Left lobe of liver (tissue), 2 donors: Measurements from ENCODE around the gene PTGIR. TPM values are rescaled to one million over a fixed set of nuclear protein-coding genes. Genes with fewer than 3 reads are reported as not detected.

Experiments
- ATAC-seq: fragments of 200-7000 bp; cut with Tn5 transposase; one replicate; pipeline ENCODE4 v1.9.1; 2020; ENCODE audit warnings: mild to moderate bottlenecking, moderate library complexity
- DNase-seq: peaks from one replicate; pipeline ENCODE4 v3.0.0-alpha.2; 2020; ENCODE audit warnings: low spot score
- total RNA-seq: library from RNA; stranded (reverse); gene quantifications from one replicate; pipeline ENCODE4 v1.2.1, GENCODE V29; 2021
- donor health status: DM: no; HTN: no; CAD: no; lungs with moderate emphysema.
- donor health status: DM: no; HTN: yes; CAD: no.

Gene PTGIR, protein sequence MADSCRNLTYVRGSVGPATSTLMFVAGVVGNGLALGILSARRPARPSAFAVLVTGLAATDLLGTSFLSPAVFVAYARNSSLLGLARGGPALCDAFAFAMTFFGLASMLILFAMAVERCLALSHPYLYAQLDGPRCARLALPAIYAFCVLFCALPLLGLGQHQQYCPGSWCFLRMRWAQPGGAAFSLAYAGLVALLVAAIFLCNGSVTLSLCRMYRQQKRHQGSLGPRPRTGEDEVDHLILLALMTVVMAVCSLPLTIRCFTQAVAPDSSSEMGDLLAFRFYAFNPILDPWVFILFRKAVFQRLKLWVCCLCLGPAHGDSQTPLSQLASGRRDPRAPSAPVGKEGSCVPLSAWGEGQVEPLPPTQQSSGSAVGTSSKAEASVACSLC
- total RNA-seq: 3.0 TPM

DNA sequence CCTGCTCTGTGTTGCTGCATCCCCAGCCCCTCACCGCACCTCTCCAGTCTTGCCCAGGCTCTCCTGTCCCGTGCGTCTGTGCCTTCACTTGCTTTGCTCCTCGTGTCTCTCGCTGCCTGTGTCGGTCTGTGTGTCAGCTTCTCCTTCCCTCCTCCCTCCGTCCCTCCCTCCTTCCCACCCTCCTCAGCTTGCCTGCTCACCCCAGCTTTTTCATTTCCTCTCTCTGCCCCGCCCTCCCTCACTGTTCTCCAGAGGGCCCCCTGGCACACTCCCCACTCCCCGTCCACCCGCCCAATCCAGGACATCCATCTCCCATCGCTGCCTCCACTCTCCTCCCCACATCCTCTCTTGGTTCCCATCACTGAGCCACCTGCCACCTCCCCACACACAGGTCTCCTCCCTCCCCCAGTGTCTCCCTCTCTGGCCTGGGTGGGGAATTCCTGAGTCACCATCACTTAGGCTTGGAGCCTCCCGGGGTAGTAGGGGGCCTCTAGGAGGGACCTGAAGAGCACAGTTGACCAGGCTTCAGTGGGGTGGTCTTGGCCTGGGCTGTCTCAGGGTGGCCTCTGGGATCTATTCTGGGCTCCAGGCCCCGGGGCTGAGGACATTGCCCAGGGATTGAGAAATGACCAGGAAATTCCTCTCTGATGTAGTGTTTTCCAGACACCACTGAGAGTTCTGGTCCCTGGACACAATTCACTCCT lies at the start of gene PTGIR:
Gene PTGIR (minus strand): TSS at position 132 of the 704 bp plus-strand sequence. CDS start 864 bp downstream, outside the sequence.
- no peak for DNase-seq
- peak; percentile 43 for ATAC-seq

DNA sequence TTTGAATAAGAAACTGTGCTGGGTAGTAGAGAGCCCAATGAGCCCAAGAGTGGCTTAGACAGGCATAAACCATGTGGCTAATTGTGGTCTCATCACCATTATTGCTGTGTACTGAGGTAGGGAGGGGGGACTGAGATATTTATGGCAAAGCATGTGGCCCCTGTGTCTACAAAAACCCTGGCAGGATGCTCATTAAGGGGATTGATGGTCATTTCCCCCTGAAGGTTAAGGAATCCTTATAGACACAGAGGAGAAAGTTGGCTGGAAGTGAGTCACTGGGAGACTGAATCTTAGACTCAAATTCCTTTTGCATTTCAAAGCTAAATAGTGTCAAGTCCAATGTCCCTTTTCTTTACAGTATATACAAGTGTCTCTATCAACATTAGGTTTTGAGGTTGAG lies 45.9 kb upstream of the PTGIR start:
- DNase-seq (no peak), ATAC-seq (no peak)

DNA sequence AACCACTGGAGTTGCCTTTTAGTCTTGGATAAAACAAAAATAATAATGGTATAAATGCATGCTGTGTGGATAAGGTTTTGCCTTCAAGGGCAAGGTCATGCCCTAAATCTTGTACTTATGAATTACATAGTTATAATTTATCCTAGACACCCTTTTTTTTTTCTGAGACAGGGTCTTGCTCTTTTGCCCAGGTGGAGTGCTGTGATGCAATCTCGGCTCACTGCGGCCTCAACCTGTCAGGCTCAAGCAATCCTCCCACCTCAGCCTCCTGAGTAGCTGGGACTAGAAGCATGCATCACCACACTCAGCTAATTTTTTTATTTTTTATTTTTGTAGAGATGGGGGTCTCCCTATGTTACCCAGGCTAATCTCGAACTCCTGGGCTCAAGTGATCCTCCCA lies 43.8 kb upstream of the PTGIR start:
- DNase-seq (no peak), ATAC-seq (no peak)

DNA sequence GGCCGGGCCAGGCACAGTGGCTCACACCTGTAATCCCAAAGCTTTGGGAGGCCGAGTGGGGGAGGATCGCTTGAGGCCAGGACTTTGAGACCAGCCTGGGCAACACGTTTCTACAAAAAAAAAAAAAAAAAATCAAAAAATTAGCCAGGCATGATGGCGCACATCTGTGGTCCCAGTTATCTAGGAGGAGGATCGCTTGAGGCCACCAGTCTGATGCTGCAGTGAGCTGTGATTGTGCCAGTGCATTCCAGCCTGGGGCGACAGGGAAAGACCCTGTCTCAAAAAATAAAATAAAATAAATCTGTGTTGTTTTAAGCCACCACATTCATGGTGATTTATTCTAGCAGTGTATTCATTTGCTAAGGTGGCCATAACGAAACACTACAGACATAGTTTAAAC lies 40.2 kb upstream of the PTGIR start:
- ATAC-seq (no peak), DNase-seq (no peak)

DNA sequence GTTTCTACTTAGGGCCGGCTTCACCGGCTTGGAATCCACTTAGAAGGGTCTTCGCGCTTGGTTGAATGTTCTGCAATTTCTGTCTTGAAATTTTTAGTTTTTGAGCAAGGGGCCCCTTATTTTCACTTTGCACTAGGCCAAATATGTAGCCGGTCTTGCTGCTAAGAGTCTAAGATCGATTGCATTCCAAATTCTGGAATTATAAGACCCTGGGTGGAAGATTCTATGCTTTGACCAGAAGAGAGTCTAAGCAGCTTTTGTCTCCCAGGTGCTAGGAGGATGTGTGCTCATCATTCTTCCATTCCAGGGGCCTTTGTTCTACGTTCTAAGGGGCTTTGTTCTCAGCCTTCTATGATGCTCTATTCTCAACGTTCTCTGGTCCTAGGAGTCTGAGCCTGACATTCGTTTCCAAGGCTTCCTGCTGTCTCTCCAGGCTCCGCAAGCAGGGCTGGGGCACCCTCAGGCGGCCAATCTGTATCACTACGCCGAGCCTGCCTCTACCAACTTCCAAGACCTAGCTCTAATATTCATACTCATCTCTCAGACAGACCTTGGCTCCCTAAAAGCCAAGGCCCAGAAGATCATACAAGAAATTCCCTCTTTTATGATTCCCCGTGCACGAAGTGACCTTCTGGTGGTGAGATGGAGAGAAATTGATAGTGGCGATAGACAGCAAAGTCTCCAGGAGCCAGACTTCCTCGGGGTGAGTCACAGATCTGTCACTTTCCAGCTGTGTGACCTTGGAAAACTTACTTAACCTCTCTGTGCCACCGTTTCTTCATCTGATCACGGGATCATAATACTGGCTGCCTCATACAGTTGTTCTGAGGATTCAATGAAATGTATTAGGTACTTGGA lies 37.1 kb upstream of the PTGIR start:
- DNase-seq (peak; percentile 76), ATAC-seq (peak; percentile 71)

DNA sequence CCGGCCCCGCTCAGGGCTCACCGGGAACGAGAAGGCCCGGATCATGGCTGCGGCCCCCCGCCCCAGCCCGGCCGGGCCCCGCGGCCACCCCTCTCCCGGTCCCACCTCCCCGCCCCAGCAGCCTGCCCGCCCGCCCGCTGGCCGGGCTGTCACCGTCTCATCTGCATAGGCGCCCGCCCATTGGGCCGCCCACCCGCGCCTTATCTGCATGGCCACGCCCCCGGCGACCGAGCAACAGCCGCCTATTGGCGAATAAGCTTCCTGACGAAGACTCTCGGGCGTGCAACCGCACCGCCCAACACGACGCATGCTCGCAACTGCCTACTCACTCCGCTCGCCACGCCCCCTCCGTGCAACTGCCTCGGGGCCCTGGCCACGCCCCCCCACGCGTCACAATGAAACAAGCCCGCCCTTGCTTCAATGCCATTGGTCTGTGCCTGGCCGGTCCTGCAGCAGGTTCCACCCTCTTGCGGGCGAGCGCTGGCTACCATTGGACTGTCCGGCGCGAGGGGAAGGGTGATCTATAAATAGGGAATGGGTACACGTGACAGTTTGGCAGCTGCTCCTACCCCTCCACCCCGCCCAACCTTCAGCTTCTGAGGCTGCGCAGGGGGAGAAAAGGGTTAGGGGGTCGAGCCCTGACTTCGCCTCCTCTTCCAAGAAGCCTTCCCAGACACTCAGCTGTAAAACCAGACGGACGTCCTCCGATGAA lies 36.3 kb upstream of the PTGIR start, which contains the start of gene DACT3:
Gene DACT3 (minus strand): TSS at position 163 of the 712 bp plus-strand sequence. CDS start 118 bp downstream, at position 45.
- peak; percentile 100 for DNase-seq
- ATAC-seq: peak; percentile 92

DNA sequence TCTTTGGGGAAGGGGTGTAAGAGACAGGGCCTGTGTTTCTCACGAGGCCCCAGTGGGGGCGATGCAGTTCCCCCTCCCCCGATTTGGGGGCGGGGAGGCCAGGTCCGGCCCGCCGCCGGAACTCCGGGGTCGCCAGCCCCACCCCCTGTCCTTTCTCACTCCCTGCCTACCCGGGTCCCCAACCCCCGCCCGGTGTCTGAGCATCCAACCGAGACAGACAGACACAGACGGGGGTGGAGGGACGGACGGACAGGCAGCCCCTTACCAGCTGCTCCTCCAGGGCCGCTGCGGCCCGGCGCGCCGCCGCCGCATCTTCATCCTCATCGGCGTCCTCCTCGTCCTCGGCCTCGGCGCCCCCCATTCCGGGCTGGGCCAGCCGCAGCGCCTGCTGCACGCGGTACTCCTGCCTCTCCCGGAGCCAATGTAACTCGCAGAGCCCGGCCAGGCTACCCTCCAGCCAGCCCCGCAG lies 35.7 kb upstream of the PTGIR start:
- ATAC-seq: no peak
- DNase-seq: peak; percentile 65

DNA sequence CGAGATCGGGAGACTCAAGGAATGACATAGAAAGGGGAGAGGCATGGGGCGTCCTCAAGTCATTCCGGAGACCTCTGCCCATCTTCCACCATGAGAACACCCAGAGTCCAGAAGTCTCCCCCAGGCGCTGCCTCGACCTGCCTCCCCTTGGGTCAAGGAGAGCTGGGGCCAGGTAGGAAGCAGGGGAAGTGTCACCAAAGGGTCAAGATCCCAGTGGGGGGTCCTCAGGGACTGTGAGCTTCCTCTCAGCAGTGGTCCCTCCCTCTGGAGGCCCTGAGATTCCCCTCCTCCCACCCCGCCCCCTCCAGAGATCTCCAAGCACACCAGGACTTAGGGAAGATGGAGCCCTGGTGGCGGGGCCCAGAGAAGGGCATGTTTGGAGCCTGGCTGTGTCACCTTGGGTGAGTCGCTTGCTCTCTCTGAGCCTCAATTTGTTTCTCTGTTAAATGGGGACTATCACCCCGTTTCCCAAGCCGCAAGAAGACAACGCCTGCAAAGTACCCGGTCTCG lies 35.2 kb upstream of the PTGIR start:
- no peak for DNase-seq
- no peak for ATAC-seq

DNA sequence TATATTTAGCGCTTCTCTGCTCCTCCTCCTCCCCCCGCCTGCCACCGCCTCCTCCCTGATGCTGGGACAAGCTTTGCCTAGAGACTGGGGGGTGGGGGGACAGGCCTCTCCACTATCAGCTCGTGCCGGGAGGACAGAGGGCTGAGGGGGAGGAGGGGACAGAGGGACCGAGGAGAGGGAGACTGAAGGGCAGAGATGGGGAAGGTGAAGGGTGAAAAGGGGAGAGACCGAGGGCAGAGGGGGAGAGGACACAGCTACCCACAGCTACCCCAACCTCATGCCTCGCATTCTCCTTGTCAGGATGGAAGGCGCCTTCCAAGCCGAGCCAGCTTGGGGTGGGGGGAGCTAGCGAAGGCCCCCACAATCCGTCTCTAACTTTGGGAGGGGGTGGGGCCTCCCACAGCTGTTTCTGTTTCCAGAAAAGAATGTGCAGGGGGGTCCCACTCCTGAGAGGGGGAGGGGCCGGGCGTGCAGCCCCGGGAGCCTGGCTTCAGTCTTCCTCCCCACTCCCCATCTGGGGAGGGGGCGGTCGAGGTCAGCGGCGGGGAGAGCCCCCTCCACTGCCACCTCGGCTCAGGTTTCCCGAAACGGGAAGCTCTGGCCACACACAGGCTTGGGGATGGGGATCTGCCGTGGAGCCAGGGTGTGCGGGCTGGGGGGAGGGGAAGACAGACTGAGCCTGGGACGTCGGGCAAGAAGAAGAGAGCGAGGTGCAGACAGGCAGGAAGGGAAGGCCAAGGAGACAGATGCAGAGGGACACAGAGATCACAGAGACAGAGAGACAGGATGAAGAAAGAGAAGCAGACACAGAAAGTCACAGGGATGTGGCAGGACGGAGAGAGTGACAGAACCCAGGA lies 34.5 kb upstream of the PTGIR start:
- DNase-seq: no peak

DNA sequence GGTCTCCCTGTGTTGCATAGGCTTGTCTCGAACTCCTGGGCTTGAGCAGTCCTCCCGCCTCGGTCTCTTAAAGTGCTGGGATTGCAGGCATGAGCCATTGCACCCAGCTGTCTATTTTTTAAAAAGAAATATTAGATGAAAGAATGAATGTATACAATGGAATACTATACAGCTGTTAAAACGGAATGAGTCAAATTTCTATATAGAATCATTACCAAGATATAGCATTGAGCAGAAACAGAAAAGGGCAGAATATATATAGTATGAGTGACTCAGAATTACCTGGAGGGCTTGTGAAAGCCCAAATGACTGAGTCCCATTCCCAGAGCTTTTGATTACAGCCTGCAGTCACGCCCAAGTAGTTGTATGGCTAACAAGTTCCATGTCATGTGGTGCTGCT lies 31.7 kb upstream of the PTGIR start:
- ATAC-seq (no peak), DNase-seq (no peak)

More for the DNA sequence above, 34.5 kb upstream of the PTGIR start:
- ATAC-seq: no peak

DNA sequence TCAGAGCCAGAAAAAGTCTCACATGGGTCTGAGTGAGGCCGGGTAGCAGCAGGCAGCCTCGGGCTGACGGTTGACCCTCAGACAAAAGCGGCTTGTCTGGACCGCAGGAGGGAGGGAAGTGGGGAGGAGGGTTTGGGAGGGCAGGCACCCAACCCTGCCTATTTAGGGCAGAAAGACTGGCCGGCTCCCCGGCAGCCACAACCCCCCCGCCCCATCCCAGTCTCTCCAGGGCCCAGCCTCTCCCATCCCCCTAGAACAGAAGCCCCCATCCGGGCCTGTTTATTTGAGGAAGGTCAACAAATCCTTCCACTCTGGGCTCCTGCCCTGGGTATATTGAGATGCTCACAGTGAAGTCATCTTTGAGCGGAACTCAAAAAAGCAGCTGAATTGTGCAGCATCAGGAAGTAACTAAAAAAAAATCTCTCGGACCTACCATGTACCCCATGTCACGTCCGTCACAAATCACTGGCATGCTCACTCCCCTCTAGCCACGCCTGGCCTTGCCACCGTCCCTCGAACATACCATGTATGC lies 29.8 kb upstream of the PTGIR start:
- DNase-seq (no peak), ATAC-seq (peak; percentile 35)

DNA sequence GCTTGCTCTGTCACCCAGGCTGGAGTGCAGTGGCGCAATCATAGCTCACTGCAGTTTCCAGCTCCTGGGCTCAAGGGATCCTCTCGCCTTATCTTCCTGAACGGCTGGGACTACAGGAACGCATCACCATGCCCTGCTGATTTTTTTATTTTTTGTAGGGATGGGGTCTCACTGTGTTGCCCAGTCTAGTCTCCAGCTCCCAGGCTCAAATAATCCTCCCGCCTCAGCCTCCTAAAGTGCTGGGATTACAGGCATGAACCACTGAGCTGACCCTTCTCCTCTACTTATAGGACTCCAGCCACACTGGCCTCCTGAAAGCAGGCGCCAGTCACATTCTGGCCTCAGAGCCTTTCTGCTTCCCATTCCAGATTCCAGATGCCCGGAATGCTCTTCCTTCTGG lies 25.6 kb upstream of the PTGIR start:
- DNase-seq (no peak), ATAC-seq (no peak)

DNA sequence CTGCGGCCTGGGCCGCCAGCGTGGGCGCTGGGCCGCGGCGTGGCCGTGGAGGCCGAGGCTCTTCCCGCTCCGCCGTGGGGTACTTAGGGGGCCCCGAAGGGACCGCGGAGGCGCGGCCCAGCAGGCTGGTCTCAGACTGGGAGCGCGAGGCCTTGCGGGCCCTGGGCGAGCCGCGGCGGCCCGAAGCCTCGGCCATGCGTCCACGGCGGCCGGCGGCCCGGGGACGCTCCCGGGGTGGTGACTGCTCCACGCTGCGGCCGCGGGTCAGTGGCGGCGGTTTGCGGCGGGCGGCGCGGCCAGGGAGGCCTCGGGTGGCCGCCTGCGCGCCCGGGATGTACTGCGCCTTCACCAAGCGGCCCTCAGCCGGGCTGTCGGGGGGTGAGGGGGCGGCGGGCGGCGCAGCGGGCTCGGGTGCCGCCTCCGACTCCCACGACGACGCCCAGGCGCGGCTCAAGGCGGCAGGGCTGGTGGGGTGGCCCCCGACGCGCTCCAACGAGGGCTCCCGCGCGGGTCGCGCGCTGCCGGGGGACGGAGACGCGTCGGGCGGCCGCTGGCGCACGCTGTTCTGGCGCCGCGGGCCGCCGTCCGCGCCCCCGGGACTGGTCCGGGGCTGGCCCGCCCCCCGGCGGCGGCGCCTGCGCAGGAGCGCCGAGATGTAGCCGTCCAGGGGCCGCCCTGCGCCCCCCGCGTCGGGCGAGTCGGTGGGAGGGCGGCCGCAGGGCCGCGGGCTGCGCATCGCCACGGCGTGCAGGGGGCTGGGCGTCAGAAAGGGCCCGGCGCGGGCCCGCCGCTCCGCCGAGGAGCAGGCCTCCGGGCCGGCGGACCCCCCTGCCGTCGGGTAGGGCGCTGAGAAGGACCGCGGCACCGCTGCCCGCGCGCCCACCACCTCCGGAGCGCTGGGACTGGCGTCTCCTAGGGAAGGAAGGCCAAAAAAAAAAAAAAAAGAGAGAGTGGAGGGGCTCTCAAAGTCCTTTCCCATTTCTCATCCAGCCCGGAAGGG lies 24.4 kb upstream of the PTGIR start:
- DNase-seq (no peak), ATAC-seq (no peak)

DNA sequence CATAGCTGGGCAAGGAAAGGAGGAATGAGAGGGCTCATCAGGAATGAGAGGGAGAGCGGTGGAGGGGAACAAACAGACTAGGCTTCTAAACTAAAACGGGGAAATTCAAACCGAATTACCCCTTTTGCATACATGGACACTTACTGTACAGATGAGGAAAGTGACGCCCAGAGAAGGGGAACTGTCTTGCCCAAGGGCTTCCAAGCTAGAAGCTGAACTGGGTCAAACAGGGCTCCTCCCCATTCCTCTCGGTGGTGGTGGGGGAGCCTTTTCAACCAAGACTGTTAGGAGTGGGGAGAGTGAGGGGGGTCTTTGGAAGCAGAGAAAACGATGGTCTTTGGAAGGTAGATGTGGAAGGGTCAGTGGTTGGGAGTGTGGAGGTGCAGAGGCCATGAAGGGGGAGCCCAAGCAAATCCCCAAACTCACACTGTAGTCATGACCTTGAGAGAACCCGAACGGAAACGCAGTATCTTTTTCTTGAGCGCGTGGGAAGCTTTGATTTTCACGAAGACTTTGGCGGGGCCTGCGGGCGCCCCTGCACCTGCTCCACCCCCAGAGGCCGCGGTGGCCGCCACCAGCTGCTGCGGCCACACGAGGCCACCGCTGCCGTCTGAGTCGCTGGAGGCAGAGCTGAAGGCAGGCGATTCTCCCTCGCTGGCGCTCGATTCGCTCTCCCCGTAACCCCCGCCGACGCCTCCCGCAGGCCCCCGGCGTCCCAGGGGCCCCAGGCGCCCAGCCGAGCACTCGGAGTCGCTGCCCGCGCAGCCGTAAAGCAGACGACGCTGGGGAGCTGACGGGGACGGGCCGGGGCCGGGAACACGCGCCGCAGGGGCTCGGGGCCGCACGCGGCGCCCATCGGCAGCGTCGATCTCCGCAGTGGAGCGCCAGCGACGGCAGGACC lies 23.4 kb upstream of the PTGIR start:
- ATAC-seq: peak; percentile 47
- no peak for DNase-seq

DNA sequence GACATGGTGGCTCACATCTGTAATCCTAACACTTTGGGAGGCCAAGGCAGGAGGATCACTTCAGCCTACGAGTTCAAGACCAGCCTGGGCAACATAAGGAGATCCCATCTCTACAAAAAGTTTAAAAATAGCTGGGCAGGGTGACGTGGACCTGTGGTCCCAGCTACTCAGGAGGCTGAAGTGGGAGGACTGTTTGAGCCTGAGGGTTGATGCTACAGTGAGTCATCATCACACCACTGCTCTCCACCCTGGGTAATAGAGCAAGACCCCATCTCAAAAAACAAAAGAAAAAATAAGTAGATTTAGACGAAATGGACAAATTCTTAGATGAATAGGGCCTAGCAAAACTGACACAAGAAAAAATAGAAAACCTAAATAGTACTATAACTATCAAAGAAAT lies 21.5 kb upstream of the PTGIR start:
- DNase-seq: no peak

DNA sequence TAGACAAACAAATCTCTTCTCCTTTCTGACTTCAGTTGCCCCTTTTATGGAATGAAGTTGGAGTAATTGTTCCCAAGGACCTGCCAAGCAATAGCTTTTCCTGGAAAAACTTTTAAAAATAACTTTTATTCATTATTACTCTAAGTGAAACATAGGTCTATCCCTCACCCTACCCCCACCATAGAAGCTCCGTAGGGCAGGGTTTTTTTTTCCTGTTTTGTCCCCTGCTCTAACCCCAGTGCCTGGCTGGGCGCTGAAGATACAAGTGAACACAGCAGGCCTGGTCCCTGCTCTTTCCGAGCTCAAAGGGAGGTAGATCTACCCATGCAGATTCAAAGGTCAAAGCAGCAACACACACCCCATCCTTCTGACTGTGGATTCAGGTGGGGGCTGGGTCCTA lies 19.8 kb upstream of the PTGIR start:
- ATAC-seq (no peak), DNase-seq (no peak)

More for the DNA sequence above, 21.5 kb upstream of the PTGIR start:
- no peak for ATAC-seq

DNA sequence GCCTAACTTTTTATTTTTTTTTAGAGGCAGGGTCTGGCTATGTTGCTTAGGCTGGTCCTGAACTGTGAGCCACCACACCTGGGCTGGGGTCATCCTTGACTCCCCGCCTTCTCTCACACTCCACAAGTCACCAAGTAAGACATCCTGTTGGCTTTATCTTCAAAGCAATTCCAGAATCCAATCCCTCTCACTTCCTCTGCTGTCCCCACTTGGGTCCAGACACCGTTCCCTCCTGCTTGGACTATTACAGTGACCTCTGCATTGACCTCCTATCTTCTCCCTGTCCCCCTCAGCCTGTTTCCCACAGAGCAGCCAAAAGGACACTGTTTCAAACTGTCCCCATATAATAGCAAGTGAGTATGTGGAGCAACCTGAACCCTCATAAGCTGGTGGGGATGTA lies 15.8 kb upstream of the PTGIR start:
- DNase-seq: no peak
- ATAC-seq: no peak
